ENCODE measurements around the gene PRSS12. TPM values are rescaled to one million over a fixed set of nuclear protein-coding genes. Genes with fewer than 3 reads are reported as not detected.
"Not testable (repeated sequence)": the region's sequence is repeated elsewhere in the genome, so short reads cannot be mapped to it uniquely, and the experiment has no call there.

PRSS12 gene
- total RNA-seq, 2 donors from 2014 or later, result 0.30 TPM; not detected in 1

DNA sequence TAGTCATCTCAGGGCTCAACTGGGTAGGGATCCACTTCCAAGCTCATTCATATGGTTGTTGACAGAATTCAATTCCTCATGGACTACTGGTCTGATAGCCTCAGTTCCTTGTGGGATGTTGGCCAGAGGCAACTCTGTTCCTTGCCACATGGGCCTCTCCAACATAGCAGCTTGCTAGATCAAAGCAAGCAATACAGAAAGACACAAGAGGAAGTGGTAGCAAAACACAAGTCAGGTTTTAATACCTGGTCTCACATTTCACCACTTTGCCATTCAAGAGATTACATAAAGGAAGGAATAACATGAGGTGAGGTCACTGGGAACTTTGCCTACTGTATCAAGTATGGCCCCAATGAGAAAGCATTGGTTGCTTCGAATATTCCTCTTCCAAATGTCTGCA, 79.2 kb downstream of the PRSS12 start:
- DNase-seq (ENCODE audit: low spot score in 2 of 2) (no peak), ATAC-seq (no peak)
- peaks cover 5 to 9% of the 10 kb centered on the region in 2 donors for H3K36me3 Mint-ChIP-seq
- no peaks in the 10 kb centered on the region for H3K9me3 Mint-ChIP-seq
- no peak overlapping the region for H3K27ac Mint-ChIP-seq

DNA sequence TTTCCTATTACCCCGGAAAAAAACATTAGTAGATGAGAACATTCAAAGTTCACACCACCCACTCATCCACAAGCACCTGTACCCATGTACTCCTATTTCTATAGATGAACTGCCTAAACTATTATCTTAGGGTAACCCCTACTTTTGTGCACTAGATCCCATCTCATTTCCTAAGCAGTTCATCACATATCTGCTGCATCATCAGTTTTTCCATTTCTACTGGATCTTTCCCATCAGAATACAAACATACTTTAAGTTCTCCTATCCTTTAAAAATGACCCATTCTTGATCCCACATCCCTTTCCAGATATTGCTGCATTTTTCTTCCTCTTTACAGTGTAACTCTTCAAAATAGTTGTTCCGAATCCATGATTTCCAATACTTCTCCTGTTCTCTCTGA, 81.0 kb downstream of the PRSS12 start:
- DNase-seq (ENCODE audit: low spot score in 2 of 2), result no peak
- no peaks in the 10 kb centered on the region for H3K36me3 Mint-ChIP-seq
- no peaks in the 10 kb centered on the region for H3K9me3 Mint-ChIP-seq
- ATAC-seq, result no peak
- H3K27ac Mint-ChIP-seq, result no peak overlapping the region

DNA sequence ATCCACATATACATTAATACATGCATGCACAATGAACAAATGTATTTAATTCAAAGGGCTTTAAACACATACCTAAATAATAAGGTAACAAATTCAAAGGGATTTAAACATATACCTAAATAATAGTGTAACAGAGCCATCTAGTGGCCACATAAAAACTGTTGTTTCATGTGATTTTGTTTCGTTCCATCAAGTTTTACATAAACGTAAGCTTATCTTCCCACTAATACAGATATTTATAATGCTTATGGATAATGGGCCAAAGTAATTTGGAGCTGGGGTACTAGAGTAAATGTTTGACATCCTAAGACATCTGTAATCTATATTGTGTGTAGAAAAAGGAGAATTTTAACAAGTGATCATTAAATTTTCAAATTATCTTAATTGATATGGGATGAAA, 82.3 kb downstream of the PRSS12 start:
- Mint-ChIP-seq H3K36me3 (no peaks in the 10 kb centered on the region), H3K9me3 (no peaks in the 10 kb centered on the region), H3K27ac (no peak overlapping the region)
- ATAC-seq, result no peak
- DNase-seq (ENCODE audit: low spot score in 2 of 2), result no peak

DNA sequence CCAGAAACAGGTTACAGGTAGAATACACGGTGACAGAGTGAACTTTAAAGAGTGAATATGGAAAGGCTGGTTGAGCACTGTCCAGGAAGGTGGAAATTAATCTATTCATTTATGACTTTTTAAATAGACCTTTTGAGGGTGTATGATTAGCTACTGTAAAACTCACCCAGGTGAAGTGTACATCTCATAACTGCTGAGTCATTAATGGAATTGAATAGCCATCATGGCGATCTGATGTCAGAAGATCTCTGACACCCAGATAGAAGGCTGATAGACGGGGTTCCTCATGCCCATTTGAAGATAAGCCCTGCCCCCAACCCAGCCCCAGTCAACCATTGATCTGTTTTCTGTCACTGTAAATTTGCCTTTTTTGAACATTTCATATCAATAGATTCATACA, 84.0 kb downstream of the PRSS12 start:
- ATAC-seq (no peak), DNase-seq (ENCODE audit: low spot score in 2 of 2) (no peak)
- H3K36me3 Mint-ChIP-seq, result peaks cover 7 to 8% of the 10 kb centered on the region in 2 donors
- peaks cover 0 to 6% of the 10 kb centered on the region in 2 donors for H3K9me3 Mint-ChIP-seq
- no peak overlapping the region for H3K27ac Mint-ChIP-seq

DNA sequence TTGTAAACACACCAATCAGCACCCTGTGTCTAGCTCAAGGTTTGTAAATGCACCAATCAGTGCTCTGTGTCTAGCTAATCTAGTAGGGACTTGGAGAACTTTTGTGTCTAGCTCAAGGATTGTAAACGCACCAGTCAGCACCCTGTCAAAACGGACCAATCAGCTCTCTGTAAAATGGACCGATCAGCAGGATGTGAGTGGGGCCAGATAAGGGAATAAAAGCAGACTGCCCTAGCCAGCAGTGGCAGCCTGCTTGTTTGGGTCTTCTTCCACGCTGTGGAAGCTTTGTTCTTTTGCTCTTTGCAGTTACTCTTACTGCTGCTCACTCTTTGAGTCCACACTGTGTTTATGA, 86.7 kb downstream of the PRSS12 start:
- not testable (repeated sequence) for ATAC-seq; H3K36me3 Mint-ChIP-seq; DNase-seq (ENCODE audit: low spot score in 2 of 2); H3K27ac Mint-ChIP-seq; H3K9me3 Mint-ChIP-seq

DNA sequence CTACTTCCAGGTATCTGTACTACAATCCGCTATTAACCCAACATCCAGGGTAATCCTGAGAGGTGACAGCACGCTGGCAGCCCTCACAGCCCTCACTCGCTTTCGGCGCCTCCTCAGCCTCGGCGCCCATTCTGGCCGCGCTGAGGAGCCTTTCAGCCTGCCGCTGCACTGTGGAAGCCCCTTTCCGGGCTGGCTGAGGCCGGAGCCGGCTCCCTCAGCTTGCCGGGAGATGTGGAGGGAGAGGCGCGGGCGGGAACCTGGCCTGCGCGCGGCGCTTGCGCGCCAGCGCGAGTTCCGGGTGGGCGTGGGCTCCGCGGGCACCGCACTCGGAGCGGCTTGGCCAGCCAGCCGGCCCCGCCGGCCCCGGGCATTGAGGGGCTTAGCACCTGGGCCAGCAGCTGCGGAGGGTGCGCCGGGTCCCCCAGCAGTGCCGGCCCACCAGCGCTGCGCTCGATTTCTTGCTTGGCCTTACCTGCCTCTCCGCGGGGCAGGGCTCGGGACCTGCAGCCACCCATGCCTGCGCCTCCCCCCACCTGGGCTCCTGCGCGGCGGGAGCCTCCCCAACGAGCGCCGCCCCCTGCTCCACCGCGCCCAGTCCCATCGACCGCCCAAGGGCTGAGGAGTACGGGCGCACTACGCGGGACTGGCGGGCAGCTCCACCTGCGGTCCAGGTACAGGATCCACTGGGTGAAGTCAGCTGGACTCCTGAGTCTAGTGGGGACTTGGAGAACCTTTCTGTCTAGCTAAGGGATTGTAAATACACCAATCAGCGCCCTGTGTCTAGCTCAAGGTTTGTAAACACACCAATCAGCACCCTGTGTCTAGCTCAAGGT, 87.3 kb downstream of the PRSS12 start:
- peaks cover 7 to 8% of the 10 kb centered on the region in 2 donors for H3K36me3 Mint-ChIP-seq
- DNase-seq (ENCODE audit: low spot score in 2 of 2) (peak; percentile 19 to 59), ATAC-seq (peak; percentile 72 to 77)
- H3K27ac Mint-ChIP-seq, result no peak overlapping the region
- peaks cover 0 to 6% of the 10 kb centered on the region in 2 donors for H3K9me3 Mint-ChIP-seq

DNA sequence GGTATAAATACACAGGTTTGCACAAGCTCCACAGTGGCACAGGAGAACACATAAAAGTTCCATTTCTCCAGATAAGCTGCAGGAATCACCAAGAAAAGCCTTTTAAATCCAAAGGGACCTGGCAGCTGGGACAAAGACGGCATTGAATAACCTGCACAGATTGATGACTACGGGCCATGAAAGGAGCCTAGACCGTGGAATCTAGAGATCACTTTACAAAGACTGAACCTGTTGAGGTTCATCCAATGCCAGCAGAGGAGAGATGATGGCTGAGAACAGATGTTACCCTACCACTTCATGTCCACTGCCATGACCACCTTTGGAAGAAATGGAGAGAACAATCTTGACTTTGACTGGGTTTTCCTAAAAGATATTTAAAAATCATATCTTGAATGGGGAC, 88.7 kb downstream of the PRSS12 start:
- peaks cover 7 to 8% of the 10 kb centered on the region in 2 donors for H3K36me3 Mint-ChIP-seq
- peaks cover 0 to 6% of the 10 kb centered on the region in 2 donors for H3K9me3 Mint-ChIP-seq
- DNase-seq (ENCODE audit: low spot score in 2 of 2), result no peak
- ATAC-seq, result no peak
- H3K27ac Mint-ChIP-seq, result no peak overlapping the region

DNA sequence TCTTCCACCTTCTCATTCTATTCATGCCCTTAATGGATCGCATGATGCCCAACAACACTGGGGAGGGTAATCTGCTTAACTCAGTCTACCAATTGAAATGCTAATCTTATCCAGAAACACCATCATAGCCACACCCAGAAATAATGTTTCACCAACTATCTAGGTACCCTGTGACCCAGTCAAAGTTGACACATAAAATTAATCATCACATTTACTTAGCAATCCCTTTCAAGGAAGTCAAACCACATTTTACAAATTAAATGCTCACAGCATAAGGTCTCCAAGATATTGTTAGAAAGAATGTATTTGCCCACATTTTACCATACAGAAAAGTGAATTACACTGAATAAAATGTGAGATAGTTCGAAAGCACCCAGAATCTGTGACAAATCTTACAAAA, 92.5 kb downstream of the PRSS12 start:
- no peak for DNase-seq (ENCODE audit: low spot score in 2 of 2)
- Mint-ChIP-seq H3K27ac (no peak overlapping the region), H3K9me3 (peaks cover 0 to 6% of the 10 kb centered on the region in 2 donors), H3K36me3 (peaks cover 7 to 8% of the 10 kb centered on the region in 2 donors)
- ATAC-seq, result no peak

DNA sequence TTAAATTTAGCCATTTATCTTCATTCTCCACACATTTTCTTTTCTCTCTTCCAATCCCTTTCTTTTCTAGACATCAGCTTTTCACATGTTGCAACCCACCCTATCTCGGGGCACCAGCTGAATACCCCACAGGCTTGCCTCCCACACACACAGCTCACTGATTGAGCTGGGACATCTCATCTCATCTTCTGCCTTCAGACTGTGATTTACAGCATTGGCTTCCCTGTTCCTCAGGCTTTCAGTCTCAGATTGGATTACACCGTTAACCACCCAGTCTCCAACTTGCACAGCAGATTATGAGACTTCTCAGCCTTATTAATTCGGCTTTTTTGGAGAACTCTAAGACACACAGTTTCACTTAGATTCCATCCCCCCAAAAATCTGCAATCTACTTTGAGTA, 93.7 kb downstream of the PRSS12 start:
- no peaks in the 10 kb centered on the region for H3K9me3 Mint-ChIP-seq
- H3K36me3 Mint-ChIP-seq, result no peaks in the 10 kb centered on the region

DNA sequence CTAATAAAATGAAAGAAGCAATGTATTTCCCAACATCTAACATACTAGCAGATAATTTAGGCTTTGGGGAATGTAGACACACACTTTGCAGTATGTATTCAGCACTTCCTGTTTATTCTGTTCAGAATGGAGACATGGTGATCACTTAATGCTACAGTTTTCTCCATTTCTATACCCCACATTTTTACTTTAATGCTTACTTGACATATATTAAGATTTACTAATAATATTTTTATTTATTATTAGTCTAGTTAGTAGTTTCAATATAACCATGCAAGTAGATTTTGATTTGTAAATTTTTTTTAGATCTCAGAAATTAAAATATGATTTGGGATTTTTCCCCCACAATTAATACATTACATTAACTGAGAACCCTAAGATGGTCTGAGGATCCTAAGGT, 98.4 kb downstream of the PRSS12 start:
- DNase-seq (ENCODE audit: low spot score in 2 of 2), result no peak
- Mint-ChIP-seq H3K9me3 (no peaks in the 10 kb centered on the region), H3K36me3 (no peaks in the 10 kb centered on the region), H3K27ac (no peak overlapping the region)
- ATAC-seq, result no peak

More for the DNA sequence above, 93.7 kb downstream of the PRSS12 start:
- no peak for DNase-seq (ENCODE audit: low spot score in 2 of 2)
- no peak overlapping the region for H3K27ac Mint-ChIP-seq
- no peak for ATAC-seq

DNA sequence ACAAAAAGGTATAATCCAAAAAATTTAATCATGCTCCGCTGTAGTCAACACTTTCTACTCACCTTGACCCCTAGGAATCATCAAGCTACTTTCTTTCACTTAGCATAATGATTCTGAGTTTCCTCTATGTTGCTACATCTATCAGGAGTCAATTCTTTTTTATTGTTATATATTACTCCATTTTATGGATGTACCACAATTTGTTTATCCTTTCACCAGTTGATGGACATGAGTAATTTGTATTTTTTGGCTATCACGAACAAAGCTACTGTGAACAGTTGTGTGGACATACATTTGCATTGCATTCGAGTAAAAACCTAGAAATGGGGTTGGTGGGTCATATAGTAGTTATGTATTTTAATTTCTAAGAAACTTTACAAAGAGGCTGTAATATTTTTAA, 102.9 kb downstream of the PRSS12 start:
- Mint-ChIP-seq H3K36me3 (no peaks in the 10 kb centered on the region), H3K9me3 (no peaks in the 10 kb centered on the region), H3K27ac (no peak overlapping the region)
- no peak for ATAC-seq
- no peak for DNase-seq (ENCODE audit: low spot score in 2 of 2)

DNA sequence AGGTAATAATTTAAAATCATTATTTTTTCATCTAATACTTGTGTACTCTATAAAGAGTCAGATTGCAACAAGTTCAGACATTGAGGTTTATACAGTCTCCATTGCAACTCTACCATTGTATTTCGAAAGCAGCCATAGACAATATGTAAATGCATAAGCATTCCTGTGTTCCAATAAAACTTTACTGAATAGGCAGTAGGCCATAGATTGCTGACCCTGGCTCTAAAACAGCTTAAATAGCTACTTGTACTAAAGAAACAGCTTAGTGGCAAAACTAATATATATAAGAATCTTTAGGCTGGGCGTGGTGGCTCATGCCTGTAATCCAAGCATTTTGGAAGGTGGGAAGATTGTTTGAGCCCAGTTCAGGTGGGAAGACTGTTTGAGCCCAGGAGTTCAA, 115.3 kb downstream of the PRSS12 start:
- H3K36me3 Mint-ChIP-seq, result no peaks in the 10 kb centered on the region
- H3K27ac Mint-ChIP-seq, result no peak overlapping the region
- H3K9me3 Mint-ChIP-seq, result no peaks in the 10 kb centered on the region
- ATAC-seq (no peak), DNase-seq (ENCODE audit: low spot score in 2 of 2) (no peak)

DNA sequence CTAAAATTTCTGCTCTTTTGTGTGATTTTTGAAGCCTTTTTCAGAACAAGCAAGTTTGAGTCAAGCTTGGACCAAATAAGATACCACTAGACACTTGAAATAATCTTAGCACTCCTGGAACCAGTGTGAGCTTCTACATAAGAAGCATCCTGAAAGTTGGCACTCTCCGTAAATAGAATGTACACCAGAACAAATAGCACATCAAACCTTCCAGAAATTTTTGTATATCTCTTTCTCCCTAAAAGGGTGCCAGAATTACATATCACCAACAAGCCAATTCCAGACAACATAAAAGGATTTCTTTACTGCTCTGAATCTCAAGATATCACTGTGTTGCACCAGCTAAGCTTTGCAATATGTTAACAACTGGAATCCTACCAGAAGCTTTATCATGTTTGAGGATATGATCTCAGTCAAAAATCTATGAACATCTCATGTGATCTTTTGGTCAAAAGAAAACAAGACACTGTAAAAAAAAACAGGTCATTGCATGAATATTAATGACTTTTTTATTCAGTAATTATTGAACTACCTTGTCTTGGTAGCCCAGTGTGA, 117.2 kb downstream of the PRSS12 start:
- H3K27ac Mint-ChIP-seq, result no peak overlapping the region
- ATAC-seq (no peak), DNase-seq (ENCODE audit: low spot score in 2 of 2) (no peak)
- no peaks in the 10 kb centered on the region for H3K9me3 Mint-ChIP-seq
- no peaks in the 10 kb centered on the region for H3K36me3 Mint-ChIP-seq
